Dendritic cell treated with granulocyte-macrophage colony-stimulating factor and Interleukin-4, amounts not matched to agents 40 ng/mL and 50 ng/mL, for 4 days (primary cell): ENCODE results near the gene SEZ6.

Source experiments
- H3K27ac Mint-ChIP-seq: one replicate; pipeline ENCODE4 v1.8.0; 2022; ENCODE audit warnings: mild to moderate bottlenecking, mixed read lengths
- H3K27me3 Mint-ChIP-seq: one replicate; pipeline ENCODE4 v1.8.0; 2022; ENCODE audit warnings: mild to moderate bottlenecking, mixed read lengths
- H3K36me3 Mint-ChIP-seq: one replicate; pipeline ENCODE4 v1.8.0; 2022; ENCODE audit warnings: low read depth, mixed read lengths
- H3K4me1 Mint-ChIP-seq: one replicate; pipeline ENCODE4 v1.8.0; 2022; ENCODE audit warnings: low read depth, mixed read lengths
- H3K4me3 Mint-ChIP-seq: one replicate; pipeline ENCODE4 v1.8.0; 2022; ENCODE audit warnings: mild to moderate bottlenecking, moderate library complexity, mixed read lengths
- H3K9me3 Mint-ChIP-seq: one replicate; pipeline ENCODE4 v1.8.0; 2022; ENCODE audit warnings: mixed read lengths
- intact Hi-C: fragments of 100-400 bp; cut with micrococcal nuclease; formaldehyde crosslinking; loops from one replicate; pipeline ENCODE4 v1.15.0; 2022

SEZ6 gene

GRCh38 chr17:28969706-28970393 is 36.0 kb downstream of the SEZ6 start:
- Mint-ChIP-seq H3K27ac (no peak overlapping the region), H3K9me3 (no peaks in the 10 kb centered on the region), H3K4me1 (peaks cover 69% of the 10 kb centered on the region), H3K36me3 (no peaks in the 10 kb centered on the region), H3K27me3 (peaks cover 26% of the 10 kb centered on the region), H3K4me3 (no peak overlapping the region)
- intact Hi-C loops, result no loop called here

DNA sequence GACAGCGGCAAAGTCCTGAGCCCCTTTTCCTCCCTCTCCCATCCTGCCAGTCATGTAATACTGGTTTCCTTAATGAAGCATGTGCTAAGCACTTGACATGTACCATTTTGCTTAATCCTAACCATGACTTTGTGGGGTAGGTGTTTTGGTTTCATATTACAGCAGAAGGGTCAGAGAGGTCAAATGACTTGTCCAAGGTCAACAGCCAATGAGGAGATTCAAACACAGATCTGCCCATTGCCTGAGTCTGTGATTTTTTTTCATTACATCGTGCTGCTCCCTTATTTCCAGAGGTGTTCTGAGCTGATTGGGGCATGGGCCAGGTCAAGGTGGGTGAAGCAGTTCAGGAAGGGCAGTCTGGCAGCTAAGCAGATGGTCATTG is 36.9 kb downstream of the SEZ6 start:
- H3K27ac Mint-ChIP-seq, result no peak overlapping the region

DNA sequence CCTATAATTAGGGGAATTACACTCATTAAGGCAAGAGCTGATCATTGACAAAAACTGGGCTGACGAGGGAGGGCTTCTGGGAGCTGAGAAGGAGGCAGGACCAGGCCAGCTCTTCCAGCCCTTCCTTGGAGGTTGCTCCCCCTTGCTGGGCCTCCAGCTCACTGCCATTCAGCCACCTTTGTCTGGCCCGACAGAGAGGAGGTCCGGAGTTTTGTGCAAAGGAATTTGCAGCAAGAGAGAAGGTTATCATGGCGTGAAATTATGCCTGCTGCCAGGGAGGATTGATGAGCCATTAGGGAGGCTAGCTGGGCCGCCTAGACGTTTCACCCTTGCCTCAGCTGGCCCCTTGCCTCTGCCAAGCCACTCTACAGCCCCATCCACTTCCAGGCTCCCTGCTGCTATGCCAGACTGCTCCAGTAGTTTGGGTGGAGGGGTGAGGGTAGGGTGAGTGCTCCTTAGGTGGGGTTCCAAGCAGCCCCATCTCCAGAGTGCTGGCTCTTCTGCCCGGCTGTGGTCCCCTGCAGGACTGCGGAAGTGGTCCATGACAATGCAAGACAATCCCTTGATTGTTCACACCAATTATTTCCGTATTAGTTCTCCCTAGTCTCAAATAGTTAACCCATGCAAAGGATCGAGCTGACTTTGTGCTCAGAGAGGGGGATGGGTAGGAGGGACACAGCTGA is 37.5 kb downstream of the SEZ6 start:
- no peak overlapping the region for H3K27ac Mint-ChIP-seq
- H3K27me3 Mint-ChIP-seq, result peaks cover 27% of the 10 kb centered on the region
- no peaks in the 10 kb centered on the region for H3K36me3 Mint-ChIP-seq
- H3K4me1 Mint-ChIP-seq, result peaks cover 61% of the 10 kb centered on the region
- no peak overlapping the region for H3K4me3 Mint-ChIP-seq
- H3K9me3 Mint-ChIP-seq, result no peaks in the 10 kb centered on the region
- intact Hi-C loops, result no loop called here

More for the DNA sequence above, 36.9 kb downstream of the SEZ6 start:
- H3K36me3 Mint-ChIP-seq, result no peaks in the 10 kb centered on the region
- H3K9me3 Mint-ChIP-seq, result no peaks in the 10 kb centered on the region
- H3K4me1 Mint-ChIP-seq, result peaks cover 61% of the 10 kb centered on the region
- H3K4me3 Mint-ChIP-seq, result no peak overlapping the region
- intact Hi-C loops, result no loop called here
- peaks cover 24% of the 10 kb centered on the region for H3K27me3 Mint-ChIP-seq

GRCh38 chr17:28967221-28968135 is 38.4 kb downstream of the SEZ6 start:
- no peaks in the 10 kb centered on the region for H3K9me3 Mint-ChIP-seq

GRCh38 chr17:28963841-28964240 is 42.0 kb downstream of the SEZ6 start:
- H3K27ac Mint-ChIP-seq, result no peak overlapping the region

More at GRCh38 chr17:28967221-28968135, 38.4 kb downstream of the SEZ6 start:
- H3K36me3 Mint-ChIP-seq, result no peaks in the 10 kb centered on the region
- H3K4me3 Mint-ChIP-seq, result no peak overlapping the region
- H3K4me1 Mint-ChIP-seq, result peaks cover 54% of the 10 kb centered on the region
- H3K27me3 Mint-ChIP-seq, result peaks cover 28% of the 10 kb centered on the region
- intact Hi-C loops, result no loop called here
- peak overlapping the region; percentile 81 for H3K27ac Mint-ChIP-seq

DNA sequence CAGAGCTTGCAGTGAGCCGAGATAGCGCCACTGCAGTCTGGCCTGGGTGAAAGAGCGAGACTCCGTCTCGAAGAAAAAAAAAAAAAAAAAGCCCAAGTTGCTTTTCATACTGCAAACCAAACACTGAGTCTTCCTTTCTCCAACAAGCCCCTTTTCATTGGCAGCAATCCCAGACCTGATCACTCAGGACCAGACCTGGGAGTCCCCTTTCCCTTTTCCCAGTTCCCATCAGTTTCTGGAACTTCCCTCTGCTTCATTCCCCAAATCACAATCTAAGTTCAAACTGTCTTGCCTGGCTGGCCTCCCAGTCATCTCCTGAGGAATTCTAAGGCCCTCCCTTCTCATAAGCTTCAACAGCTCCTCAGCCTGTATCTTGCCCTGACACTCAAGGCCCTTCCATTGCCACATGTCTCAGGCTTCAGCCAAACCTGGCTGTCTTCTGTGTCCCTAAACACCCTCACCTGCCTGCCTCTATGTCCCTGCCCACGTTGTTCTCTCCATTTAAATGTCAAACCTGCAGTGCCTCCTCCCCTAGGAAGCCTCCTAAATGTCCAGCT is 42.7 kb downstream of the SEZ6 start:
- peaks cover 20% of the 10 kb centered on the region for H3K27me3 Mint-ChIP-seq
- no peak overlapping the region for H3K4me3 Mint-ChIP-seq
- H3K4me1 Mint-ChIP-seq, result peaks cover 27% of the 10 kb centered on the region
- H3K36me3 Mint-ChIP-seq, result no peaks in the 10 kb centered on the region
- H3K9me3 Mint-ChIP-seq, result no peaks in the 10 kb centered on the region
- H3K27ac Mint-ChIP-seq, result no peak overlapping the region
- intact Hi-C loops, result no loop called here

More at GRCh38 chr17:28963841-28964240, 42.0 kb downstream of the SEZ6 start:
- Mint-ChIP-seq H3K9me3 (no peaks in the 10 kb centered on the region), H3K27me3 (peaks cover 20% of the 10 kb centered on the region), H3K4me1 (peaks cover 34% of the 10 kb centered on the region), H3K4me3 (no peak overlapping the region), H3K36me3 (no peaks in the 10 kb centered on the region)
- intact Hi-C loops, result no loop called here

DNA sequence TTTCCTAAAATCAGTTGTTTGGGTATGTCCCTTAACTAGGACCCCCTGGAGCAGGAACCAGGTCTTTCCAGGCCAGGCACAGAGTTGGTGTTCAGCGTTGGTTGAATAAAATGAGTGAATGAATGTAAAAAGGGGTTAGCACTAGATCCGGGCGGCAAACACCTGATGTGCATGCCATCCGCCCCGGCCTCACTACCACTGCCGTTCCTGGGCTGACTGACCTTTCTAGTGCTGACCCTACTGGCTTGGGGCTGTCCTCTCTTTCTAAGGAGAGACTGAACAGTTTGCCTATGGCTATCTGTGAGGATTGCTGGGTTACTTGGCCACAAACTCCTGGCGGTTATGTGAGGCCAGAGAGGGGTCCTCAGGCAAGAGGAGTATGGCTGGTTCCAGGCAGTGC is 44.4 kb downstream of the SEZ6 start:
- Mint-ChIP-seq H3K36me3 (no peaks in the 10 kb centered on the region), H3K4me1 (peaks cover 9% of the 10 kb centered on the region), H3K4me3 (no peak overlapping the region), H3K27me3 (peaks cover 20% of the 10 kb centered on the region), H3K9me3 (no peaks in the 10 kb centered on the region), H3K27ac (no peak overlapping the region)
- intact Hi-C loops, result no loop called here

DNA sequence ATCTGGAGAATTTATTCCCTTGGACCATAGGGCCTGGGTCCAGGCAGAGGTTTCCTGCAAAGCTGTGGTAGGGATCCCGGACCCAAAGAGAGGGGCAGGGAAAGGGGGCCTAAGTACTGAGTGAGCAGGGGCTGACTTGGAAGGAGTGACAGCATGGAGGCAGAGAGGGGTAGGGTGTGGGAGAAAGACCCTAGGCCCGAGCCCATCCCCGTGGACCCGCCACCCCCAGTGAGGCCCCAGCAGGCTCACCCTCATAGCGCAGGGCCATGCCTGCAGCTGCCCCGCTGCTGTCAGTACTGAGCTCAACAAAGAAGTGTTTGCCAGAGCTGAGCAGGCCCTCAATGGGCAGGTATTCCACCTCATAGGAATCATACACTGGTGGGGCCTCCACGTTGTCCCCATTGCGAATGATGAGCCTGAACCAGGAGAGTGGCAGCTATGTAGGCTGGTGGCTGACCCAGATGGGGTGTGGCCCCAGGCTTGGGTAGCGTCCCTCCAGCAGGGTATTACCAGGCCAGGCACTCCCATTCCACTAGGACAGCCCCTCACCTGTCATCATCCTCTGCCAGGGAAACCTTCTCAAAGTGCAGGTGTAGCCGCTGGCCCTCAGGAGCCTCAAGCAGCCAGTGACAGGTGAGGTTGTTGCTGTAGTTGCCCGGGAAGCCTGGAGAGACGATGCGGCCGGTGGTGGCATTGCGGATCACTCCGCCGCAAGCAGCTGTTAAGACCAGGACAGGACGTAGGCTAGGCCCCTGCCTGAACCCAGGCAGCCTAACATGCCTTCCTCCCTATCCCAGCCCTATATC is 45.4 kb downstream of the SEZ6 start:
- H3K4me1 Mint-ChIP-seq, result peaks cover 1% of the 10 kb centered on the region
- peaks cover 20% of the 10 kb centered on the region for H3K27me3 Mint-ChIP-seq
- intact Hi-C loops, result no loop called here
- no peak overlapping the region for H3K27ac Mint-ChIP-seq
- H3K4me3 Mint-ChIP-seq, result no peak overlapping the region
- H3K9me3 Mint-ChIP-seq, result no peaks in the 10 kb centered on the region
- no peaks in the 10 kb centered on the region for H3K36me3 Mint-ChIP-seq

DNA sequence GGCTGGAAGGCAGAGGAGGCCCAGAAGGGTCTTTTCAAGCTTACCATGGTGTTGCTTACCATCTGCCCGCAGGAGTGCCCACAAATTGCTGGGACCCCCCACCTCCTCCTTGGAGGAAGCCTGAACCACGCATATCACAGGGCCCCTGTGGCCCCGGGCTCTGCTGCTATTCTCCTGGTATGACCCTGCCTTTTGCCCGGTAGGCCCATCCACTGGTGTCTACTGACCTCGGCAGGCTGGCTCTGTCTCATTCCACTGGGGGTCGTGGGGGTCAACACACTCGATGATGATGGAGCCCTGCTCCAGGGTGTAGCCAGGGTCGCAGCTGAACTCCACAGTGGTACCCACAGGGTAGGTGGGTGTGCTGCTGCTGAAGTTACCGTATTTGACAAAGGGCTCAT is 46.4 kb downstream of the SEZ6 start:
- Mint-ChIP-seq H3K27me3 (peaks cover 20% of the 10 kb centered on the region), H3K4me3 (no peak overlapping the region), H3K27ac (no peak overlapping the region), H3K9me3 (no peaks in the 10 kb centered on the region), H3K36me3 (no peaks in the 10 kb centered on the region), H3K4me1 (no peaks in the 10 kb centered on the region)
- intact Hi-C loops, result no loop called here

DNA sequence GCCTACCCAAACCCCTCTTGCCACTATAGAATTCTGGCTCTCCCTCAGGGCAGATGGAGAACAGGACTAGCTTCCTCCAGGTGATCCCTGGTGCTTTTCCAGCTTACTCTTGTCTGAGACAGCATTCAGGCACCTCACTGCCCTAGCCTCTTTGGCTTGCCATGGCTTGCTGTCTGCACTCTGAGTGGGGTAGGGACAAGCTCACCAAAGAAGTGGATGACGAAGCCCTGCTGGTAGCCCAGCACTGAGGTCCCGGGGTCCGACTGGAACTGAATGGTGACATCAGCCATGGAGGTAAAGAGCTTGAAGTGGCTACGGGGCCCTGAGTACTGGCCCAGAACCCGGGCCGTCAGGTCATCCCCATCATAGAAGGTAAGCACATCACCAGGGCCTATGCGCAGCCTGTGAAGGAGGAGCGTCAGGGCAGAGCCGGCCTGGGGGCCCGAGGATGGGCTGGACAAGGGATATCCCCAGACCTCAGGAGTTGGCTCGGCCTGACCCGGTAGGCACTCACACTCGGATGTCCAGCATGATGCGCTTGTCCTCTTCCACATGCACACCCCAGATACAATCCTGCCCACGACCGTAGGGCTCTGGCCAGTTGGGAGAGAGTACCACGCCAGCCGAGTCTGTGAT is 46.9 kb downstream of the SEZ6 start:
- no peaks in the 10 kb centered on the region for H3K36me3 Mint-ChIP-seq
- H3K4me3 Mint-ChIP-seq, result no peak overlapping the region
- H3K27ac Mint-ChIP-seq, result no peak overlapping the region
- H3K9me3 Mint-ChIP-seq, result no peaks in the 10 kb centered on the region
- intact Hi-C loops, result no loop called here
- H3K27me3 Mint-ChIP-seq, result peaks cover 17% of the 10 kb centered on the region
- no peaks in the 10 kb centered on the region for H3K4me1 Mint-ChIP-seq

- H3K27me3 Mint-ChIP-seq, result peaks cover 8% of the 10 kb centered on the region
- no peaks in the 10 kb centered on the region for H3K9me3 Mint-ChIP-seq
- intact Hi-C loops, result no loop called here
- no peak overlapping the region for H3K4me3 Mint-ChIP-seq
- H3K36me3 Mint-ChIP-seq, result no peaks in the 10 kb centered on the region
- H3K4me1 Mint-ChIP-seq, result no peaks in the 10 kb centered on the region
- H3K27ac Mint-ChIP-seq, result no peak overlapping the region
Observed at GRCh38 chr17:28957992-28958355, 47.9 kb downstream of the SEZ6 start.

DNA sequence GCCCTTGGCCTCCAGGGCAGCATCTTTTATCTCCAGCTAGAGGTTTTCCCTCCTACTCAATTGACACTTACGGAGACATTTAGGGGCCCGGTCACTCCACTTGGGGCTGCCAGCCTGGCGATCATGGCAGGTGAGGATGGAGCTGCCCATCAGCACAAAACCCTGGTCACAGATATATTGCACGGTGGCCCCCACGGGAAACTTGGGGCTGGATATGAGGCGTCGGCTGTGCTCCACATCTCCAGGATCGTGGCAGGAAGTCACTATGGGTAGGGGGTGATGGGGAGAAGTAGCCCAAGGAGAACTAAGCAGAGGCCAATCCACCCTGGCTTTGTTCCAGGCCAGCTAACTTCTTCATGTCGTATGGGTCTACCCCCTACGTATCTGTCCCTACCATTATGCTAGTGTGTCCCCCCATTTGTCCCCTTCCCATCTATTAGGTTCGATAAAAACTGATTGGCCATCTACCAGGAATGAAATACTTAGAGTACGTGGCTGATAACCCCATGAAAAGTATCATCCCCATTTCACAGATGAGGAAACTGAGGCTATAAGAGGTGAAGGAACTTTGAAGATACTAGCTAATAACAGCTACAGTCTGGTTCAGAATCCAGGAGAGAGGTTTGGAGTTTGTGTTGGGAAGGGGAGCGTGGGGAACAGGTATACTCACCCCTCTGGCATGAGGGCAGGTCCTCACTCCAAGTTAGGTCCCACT is 48.4 kb downstream of the SEZ6 start:
- H3K36me3 Mint-ChIP-seq, result no peaks in the 10 kb centered on the region
- intact Hi-C loops, result no loop called here
- peaks cover 7% of the 10 kb centered on the region for H3K27me3 Mint-ChIP-seq
- no peak overlapping the region for H3K27ac Mint-ChIP-seq
- H3K9me3 Mint-ChIP-seq, result no peaks in the 10 kb centered on the region
- H3K4me3 Mint-ChIP-seq, result no peak overlapping the region
- no peaks in the 10 kb centered on the region for H3K4me1 Mint-ChIP-seq
